Endothelial cell of coronary artery (primary cell): ENCODE data around the gene L3MBTL3. TPM values are rescaled to one million over a fixed set of nuclear protein-coding genes. Genes with fewer than 3 reads are reported as not detected.

ENCODE experiments used
- total RNA-seq: library from RNA; depleted of rRNA; stranded (reverse); fragments of >200 nt; gene quantifications from 2 replicates; pipeline ENCODE4 v1.2.3, GENCODE V29; 2014

L3MBTL3 gene
- total RNA-seq, result 37.7 and 47.0 TPM in 2 replicates

DNA sequence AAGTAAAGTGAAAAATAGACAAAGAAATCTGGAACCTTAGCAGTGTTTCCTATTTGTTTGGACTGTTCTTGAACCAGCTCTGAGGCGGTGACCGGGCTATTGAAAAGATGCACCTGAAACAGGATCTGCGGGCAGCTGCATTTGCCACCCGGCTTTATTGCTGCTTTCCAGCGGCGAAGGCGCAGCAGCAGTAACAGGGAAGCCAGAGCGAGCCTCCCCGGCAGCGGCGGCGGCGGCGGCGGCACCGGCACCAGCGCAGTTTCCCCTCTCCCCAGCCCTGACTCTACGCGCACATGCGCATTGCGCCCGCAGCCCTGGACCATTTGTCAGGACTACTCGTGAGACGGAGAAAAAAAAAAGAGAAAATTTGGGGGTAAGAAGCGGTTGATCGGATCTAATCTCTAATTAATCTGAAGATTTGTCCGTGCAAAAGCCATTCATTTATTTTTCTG lies at the start of gene L3MBTL3:
Gene L3MBTL3 (plus strand): TSS at position 290 of the 452 bp plus-strand sequence. CDS start 24,119 bp downstream, outside the sequence.

Other genes starting within 250 kb of the L3MBTL3 start
- not detected in 2 replicates for gene TMEM244, start 157.3 kb upstream of the L3MBTL3 start, total RNA-seq
- gene SAMD3, start 204.4 kb downstream of the L3MBTL3 start, total RNA-seq, result not detected in 2 replicates